ENCODE results near the gene U2AF1L4. TPM values are rescaled to one million over a fixed set of nuclear protein-coding genes. Genes with fewer than 3 reads are reported as not detected.

The U2AF1L4 gene
- total RNA-seq, 4 donors from 2014 or later = 29.7 to 51.7 (median 36.8) TPM

- H3K4me3 ChIP-seq (replicated peaks in 1 of 3) = no peak within 1 kb of the TSS
- H3K9me3 ChIP-seq = no peaks in the 10 kb centered on the region
- peak; percentile 41 to 51 for DNase-seq
- H3K36me3 ChIP-seq = no peaks in the 10 kb centered on the region
- 22 to 45% methylated on average over 15 to 23 of the region's 24 CpGs for WGBS, 2 donors
- TF ChIP-seq, protein P1, sequence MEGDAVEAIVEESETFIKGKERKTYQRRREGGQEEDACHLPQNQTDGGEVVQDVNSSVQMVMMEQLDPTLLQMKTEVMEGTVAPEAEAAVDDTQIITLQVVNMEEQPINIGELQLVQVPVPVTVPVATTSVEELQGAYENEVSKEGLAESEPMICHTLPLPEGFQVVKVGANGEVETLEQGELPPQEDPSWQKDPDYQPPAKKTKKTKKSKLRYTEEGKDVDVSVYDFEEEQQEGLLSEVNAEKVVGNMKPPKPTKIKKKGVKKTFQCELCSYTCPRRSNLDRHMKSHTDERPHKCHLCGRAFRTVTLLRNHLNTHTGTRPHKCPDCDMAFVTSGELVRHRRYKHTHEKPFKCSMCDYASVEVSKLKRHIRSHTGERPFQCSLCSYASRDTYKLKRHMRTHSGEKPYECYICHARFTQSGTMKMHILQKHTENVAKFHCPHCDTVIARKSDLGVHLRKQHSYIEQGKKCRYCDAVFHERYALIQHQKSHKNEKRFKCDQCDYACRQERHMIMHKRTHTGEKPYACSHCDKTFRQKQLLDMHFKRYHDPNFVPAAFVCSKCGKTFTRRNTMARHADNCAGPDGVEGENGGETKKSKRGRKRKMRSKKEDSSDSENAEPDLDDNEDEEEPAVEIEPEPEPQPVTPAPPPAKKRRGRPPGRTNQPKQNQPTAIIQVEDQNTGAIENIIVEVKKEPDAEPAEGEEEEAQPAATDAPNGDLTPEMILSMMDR (IDR thresholded peaks at IDR 0.05) = no peak
- no peak for TF ChIP-seq POLR2A (IDR thresholded peaks at IDR 0.05)
- no peak within 1 kb of the TSS for H3K27ac ChIP-seq
- intact Hi-C loops (cut with DNase I) = no loop called here
- peaks cover 0 to 7% of the 10 kb centered on the region in 2 donors for H3K4me1 ChIP-seq
- H3K27me3 ChIP-seq = no peaks in the 10 kb centered on the region
Measured at GRCh38 chr19:35704218-35704617, 41.0 kb downstream of the U2AF1L4 start, which contains the start of gene ZBTB32. ZBTB32 (plus strand) TSS chr19:35704558; CDS start chr19:35714627, 10,069 bp downstream.

- Histone ChIP-seq H3K27me3 (no peaks in the 10 kb centered on the region), H3K9me3 (no peaks in the 10 kb centered on the region), H3K36me3 (no peaks in the 10 kb centered on the region), H3K27ac (peak overlapping the region; percentile 73 to 82 (median 78)), H3K4me1 (peaks cover 0 to 7% of the 10 kb centered on the region in 2 donors), H3K4me3 (replicated peaks in 1 of 3) (no peak overlapping the region)
- TF ChIP-seq POLR2A (IDR thresholded peaks at IDR 0.05) = no peak
- TF ChIP-seq, protein P1 (IDR thresholded peaks at IDR 0.05) = no peak
- 37 to 54% methylated on average over 9 of the region's 9 CpGs for WGBS, 2 donors
- intact Hi-C loops (cut with DNase I) = no loop called here
- DNase-seq = no peak
Measured at GRCh38 chr19:35703343-35703742, 41.9 kb downstream of the U2AF1L4 start.

DNA sequence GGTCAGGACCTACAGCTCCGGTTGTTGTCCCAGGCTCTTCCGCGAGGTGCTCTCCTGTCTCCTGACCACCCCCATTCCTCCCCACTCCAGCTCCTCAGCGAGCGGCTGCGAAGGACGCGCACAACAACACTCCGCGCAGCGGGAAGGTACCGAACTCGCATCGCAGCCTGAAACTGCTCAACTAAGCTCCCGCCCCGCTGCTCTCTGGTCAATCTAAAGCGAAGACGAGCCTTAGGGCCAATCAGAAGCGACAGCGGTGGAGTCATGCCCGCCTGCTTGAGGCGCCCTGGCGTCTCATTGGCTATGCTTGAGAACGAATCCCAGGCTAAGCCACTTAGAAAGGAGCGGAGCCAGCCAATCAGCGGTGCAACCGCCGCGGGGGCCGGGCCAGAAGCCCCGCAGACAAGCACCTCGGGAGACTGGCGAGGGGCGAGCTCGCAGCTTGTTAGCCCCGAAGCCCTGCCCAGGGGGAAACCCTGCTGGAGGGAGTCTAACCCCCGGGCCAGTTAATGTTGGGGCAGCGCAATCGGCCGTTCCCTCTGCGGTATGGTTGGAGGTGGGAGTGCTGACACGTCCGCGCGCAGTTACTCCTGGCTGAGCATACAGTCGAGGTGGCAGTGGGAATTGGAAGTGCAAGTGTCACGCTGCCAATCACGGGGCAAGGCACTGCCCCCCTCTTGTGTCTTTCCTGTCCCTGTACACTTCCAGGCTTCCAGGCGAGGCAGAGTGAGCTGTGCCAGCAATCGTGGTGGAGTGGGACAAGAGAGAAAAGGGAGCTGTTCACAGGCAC is 42.8 kb downstream of the U2AF1L4 start:
- Histone ChIP-seq H3K9me3 (no peaks in the 10 kb centered on the region), H3K36me3 (no peaks in the 10 kb centered on the region), H3K4me1 (peaks cover 0 to 7% of the 10 kb centered on the region in 2 donors), H3K4me3 (replicated peaks in 1 of 3) (peak overlapping the region; percentile 15 to 45 (median 35)), H3K27me3 (no peaks in the 10 kb centered on the region), H3K27ac (peak overlapping the region; percentile 73 to 82 (median 78))
- DNase-seq = peak; percentile 98
- TF ChIP-seq POLR2A (IDR thresholded peaks at IDR 0.05) = peak in 1 of 2 donors; percentile 45
- TF ChIP-seq, protein P1 (IDR thresholded peaks at IDR 0.05) = peak in 1 of 6 experiments; percentile 20
- intact Hi-C loops (cut with DNase I) = no loop called here
- WGBS, 2 donors = 1 to 2% methylated on average over 45 to 47 of the region's 50 CpGs

DNA sequence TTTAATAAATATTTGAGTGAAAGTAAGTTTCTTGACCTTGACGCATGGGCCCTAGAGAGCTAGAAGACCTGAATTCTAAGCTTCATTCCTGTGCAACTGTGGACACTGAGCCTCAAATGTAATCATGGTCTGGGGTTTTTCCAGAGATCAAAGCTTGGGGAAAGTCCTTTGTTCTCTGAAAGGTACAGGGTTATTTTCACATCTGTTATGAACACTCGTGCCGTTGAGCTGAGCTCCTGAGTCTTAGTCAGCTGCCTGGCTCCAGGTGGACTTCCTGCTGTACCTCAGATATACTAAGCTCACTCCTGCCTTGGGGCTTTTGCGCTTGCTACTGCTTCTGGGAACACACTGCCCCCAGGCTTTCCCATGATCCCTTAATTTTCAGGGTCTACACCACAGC is 48.4 kb downstream of the U2AF1L4 start:
- no peak for TF ChIP-seq POLR2A (IDR thresholded peaks at IDR 0.05)
- TF ChIP-seq, protein P1 (IDR thresholded peaks at IDR 0.05) = no peak
- no peaks in the 10 kb centered on the region for H3K4me1 ChIP-seq
- WGBS, 2 donors = 73 to 83% methylated on average over 4 of the region's 4 CpGs
- no peaks in the 10 kb centered on the region for H3K9me3 ChIP-seq
- DNase-seq = no peak
- H3K4me3 ChIP-seq (replicated peaks in 1 of 3) = no peak overlapping the region
- intact Hi-C loops (cut with DNase I) = no loop called here
- H3K27me3 ChIP-seq = no peaks in the 10 kb centered on the region
- H3K27ac ChIP-seq = no peak overlapping the region
- H3K36me3 ChIP-seq = no peaks in the 10 kb centered on the region

DNA sequence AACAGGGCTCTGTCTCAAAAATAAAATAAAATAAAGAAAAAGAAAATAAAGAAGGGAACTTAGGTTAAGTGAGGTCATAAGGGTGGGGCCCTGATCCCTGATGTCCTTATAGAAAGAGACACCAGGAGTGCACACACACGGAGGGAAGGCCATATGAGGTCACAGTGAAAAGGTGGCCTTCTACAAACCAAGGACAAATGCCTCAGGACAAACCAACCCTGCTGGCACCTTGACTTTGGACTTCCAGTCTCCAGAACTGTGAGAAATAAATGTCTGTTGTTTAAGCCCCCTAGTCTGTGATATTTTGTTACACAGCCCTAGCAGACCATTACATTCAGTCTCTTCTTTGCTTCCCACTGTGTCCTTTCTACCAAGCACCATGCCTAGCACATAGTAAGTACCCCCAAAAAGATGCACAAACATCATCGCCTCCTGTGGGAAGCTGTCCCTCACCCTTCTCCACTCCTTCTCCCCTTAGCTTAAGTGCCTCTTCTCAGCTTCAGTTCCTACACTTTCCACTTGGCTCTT is 49.3 kb downstream of the U2AF1L4 start:
- intact Hi-C loops (cut with DNase I) = loop anchor here (2.0 kb wide), 1 partner anchor 21 kb away; no protein-coding TSS in a partner anchor
- no peak for DNase-seq

More for the DNA sequence above, 49.3 kb downstream of the U2AF1L4 start:
- no peaks in the 10 kb centered on the region for H3K4me1 ChIP-seq
- no peak for TF ChIP-seq POLR2A (IDR thresholded peaks at IDR 0.05)
- TF ChIP-seq, protein P1 (IDR thresholded peaks at IDR 0.05) = no peak
- H3K9me3 ChIP-seq = no peaks in the 10 kb centered on the region
- H3K36me3 ChIP-seq = no peaks in the 10 kb centered on the region
- no peak overlapping the region for H3K4me3 ChIP-seq (replicated peaks in 1 of 3)
- WGBS, 2 donors = 81 to 87% methylated on average over 2 of the region's 2 CpGs
- H3K27ac ChIP-seq = no peak overlapping the region
- H3K27me3 ChIP-seq = no peaks in the 10 kb centered on the region
